Stomach smooth muscle (tissue), 2 donors: ENCODE data around the gene SCFD2.
"Not testable (repeated sequence)": the region's sequence is repeated elsewhere in the genome, so short reads cannot be mapped to it uniquely, and the experiment has no call there.

ENCODE experiments used
- H3K27ac ChIP-seq: one replicate; pipeline ENCODE4 v1.7.0; 2013; ENCODE audit warnings: mild to moderate bottlenecking, low read length, inconsistent platforms
- H3K27me3 ChIP-seq, 2 donors: one replicate each; pipeline ENCODE4 v1.7.0; 2013; ENCODE audit warnings: low read length in 2 of 2; ENCODE audit not compliant: insufficient read depth in 2 of 2, control insufficient read depth in 1 of 2
- H3K36me3 ChIP-seq, 2 donors: one replicate each; pipeline ENCODE4 v1.7.0; 2013; ENCODE audit warnings: low read length in 2 of 2; ENCODE audit not compliant: control insufficient read depth in 2 of 2, insufficient read depth in 2 of 2
- H3K4me1 ChIP-seq: one replicate; pipeline ENCODE4 v1.7.0; 2013; ENCODE audit warnings: low read length; ENCODE audit not compliant: control insufficient read depth, insufficient read depth
- H3K4me3 ChIP-seq, 2 donors: one replicate each; pipeline ENCODE4 v1.7.0; 2013; ENCODE audit warnings: low read length in 2 of 2
- H3K9ac ChIP-seq, 2 donors: one replicate each; pipeline ENCODE4 v1.7.0; 2013; ENCODE audit warnings: low read length in 2 of 2, mild to moderate bottlenecking in 1 of 2
- H3K9me3 ChIP-seq, 2 donors: one replicate each; pipeline ENCODE4 v1.7.0; 2013; ENCODE audit warnings: low read length in 2 of 2; ENCODE audit not compliant: control insufficient read depth in 2 of 2
- donor health status: healthy.
- donor health status: Pancreatic carcinoma.

Gene SCFD2

DNA sequence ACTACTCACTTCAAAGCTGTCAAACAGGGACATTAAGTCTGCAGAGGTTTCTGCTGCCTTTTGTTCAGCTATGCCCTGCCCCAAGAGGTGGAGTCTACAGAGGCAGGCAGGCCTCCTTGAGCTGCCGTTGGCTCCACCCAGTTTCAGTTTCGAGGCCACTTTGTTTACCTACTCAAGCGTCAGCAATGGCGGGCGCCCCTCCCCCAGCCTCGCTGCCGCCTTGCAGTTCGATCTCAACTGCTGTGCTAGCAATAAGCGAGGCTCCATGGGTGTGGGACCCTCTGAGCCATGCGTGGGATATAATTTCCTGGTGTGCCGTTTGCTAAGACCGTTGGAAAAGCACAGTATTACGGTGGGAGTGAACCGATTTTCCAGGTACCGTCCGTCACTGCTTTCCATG, 146.7 kb downstream of the SCFD2 start:
- H3K9me3 ChIP-seq, H3K9ac ChIP-seq, H3K27me3 ChIP-seq, H3K4me1 ChIP-seq, H3K36me3 ChIP-seq, H3K4me3 ChIP-seq, H3K27ac ChIP-seq: not testable (repeated sequence)

DNA sequence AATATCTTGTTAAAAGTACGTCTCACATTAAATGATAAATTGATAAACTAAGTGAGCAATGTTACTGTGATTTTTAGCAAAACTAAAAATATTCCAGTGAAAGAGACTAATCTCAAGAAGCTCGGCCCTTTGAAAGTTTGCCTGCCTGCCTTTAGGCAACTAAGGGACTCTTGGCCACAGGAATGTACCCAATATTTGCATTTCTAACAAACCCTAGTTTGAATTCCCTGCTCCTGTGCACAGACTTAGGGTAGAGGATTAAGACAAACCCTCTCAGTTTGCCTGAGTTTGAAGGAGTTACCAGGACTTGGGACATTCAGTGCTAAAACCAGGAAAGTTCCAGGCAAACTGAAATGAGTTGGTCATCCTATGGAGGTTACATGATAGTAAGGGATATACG, 157.1 kb downstream of the SCFD2 start:
- no peaks in the 10 kb centered on the region for H3K36me3 ChIP-seq
- no peak overlapping the region for H3K27ac ChIP-seq
- H3K4me3 ChIP-seq: no peak overlapping the region
- H3K4me1 ChIP-seq: no peaks in the 10 kb centered on the region
- no peak overlapping the region for H3K9ac ChIP-seq
- H3K27me3 ChIP-seq: no peaks in the 10 kb centered on the region
- H3K9me3 ChIP-seq: no peaks in the 10 kb centered on the region

- H3K27ac ChIP-seq: no peak overlapping the region
- H3K27me3 ChIP-seq: no peaks in the 10 kb centered on the region
- no peaks in the 10 kb centered on the region for H3K9me3 ChIP-seq
- no peaks in the 10 kb centered on the region for H3K4me1 ChIP-seq
- no peak overlapping the region for H3K9ac ChIP-seq
- H3K36me3 ChIP-seq: no peaks in the 10 kb centered on the region
- H3K4me3 ChIP-seq: no peak overlapping the region
Observed at GRCh38 chr4:53205970-53206369, 159.9 kb downstream of the SCFD2 start.

GRCh38 chr4:53199356-53199755, 166.5 kb downstream of the SCFD2 start:
- no peaks in the 10 kb centered on the region for H3K9me3 ChIP-seq
- no peak overlapping the region for H3K9ac ChIP-seq
- no peaks in the 10 kb centered on the region for H3K27me3 ChIP-seq
- no peak overlapping the region for H3K27ac ChIP-seq
- H3K36me3 ChIP-seq: no peaks in the 10 kb centered on the region
- no peaks in the 10 kb centered on the region for H3K4me1 ChIP-seq
- H3K4me3 ChIP-seq: no peak overlapping the region

- H3K9me3 ChIP-seq: no peaks in the 10 kb centered on the region
Observed at GRCh38 chr4:53197772-53198142, 168.1 kb downstream of the SCFD2 start.

DNA sequence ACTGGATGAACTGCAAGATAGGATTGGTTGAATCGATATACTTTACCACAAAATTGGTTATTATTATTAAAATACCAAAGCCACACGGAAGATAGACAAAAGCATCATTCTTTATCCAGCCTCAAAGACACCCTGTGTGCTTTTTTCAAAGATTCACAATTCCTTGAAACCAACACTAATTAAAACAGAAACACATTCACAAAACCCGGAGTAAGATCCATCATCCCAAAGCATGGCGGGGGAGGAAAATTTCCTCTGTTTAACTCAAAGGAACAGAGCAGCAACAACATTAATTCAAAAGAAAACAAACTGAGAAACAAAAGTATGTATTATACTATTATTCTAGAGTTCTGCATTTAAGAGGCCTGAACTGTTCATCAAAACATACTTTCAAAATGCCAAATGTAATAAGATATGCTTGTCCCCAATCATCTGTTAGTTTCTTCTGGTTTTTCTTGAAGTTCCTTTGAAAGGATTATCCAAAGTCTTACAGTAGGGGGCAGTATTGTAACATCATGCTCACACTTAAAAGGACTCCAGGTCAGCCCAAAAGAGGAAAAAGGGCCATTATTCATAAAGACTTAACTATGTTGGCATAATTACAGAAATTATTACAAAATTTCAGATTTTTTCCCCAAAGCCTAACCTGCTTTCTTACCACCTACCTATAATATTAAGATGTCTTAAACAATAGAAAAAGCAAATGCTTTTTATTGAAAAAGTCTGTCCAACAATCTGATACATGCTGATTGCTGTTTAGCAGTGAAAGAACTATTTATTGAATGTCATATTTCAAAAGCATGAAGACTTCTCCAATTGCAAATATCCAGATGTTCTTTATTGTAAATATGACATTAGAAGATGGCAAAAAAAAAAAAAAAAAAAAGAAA, 168.7 kb downstream of the SCFD2 start:
- H3K27me3 ChIP-seq: no peaks in the 10 kb centered on the region
- no peaks in the 10 kb centered on the region for H3K36me3 ChIP-seq
- H3K4me3 ChIP-seq: no peak overlapping the region
- no peaks in the 10 kb centered on the region for H3K4me1 ChIP-seq
- H3K9me3 ChIP-seq: no peaks in the 10 kb centered on the region
- H3K9ac ChIP-seq: no peak overlapping the region
- no peak overlapping the region for H3K27ac ChIP-seq

More at GRCh38 chr4:53197772-53198142, 168.1 kb downstream of the SCFD2 start:
- H3K9ac ChIP-seq: no peak overlapping the region
- H3K4me3 ChIP-seq: no peak overlapping the region
- no peaks in the 10 kb centered on the region for H3K36me3 ChIP-seq
- no peak overlapping the region for H3K27ac ChIP-seq
- no peaks in the 10 kb centered on the region for H3K4me1 ChIP-seq
- no peaks in the 10 kb centered on the region for H3K27me3 ChIP-seq

DNA sequence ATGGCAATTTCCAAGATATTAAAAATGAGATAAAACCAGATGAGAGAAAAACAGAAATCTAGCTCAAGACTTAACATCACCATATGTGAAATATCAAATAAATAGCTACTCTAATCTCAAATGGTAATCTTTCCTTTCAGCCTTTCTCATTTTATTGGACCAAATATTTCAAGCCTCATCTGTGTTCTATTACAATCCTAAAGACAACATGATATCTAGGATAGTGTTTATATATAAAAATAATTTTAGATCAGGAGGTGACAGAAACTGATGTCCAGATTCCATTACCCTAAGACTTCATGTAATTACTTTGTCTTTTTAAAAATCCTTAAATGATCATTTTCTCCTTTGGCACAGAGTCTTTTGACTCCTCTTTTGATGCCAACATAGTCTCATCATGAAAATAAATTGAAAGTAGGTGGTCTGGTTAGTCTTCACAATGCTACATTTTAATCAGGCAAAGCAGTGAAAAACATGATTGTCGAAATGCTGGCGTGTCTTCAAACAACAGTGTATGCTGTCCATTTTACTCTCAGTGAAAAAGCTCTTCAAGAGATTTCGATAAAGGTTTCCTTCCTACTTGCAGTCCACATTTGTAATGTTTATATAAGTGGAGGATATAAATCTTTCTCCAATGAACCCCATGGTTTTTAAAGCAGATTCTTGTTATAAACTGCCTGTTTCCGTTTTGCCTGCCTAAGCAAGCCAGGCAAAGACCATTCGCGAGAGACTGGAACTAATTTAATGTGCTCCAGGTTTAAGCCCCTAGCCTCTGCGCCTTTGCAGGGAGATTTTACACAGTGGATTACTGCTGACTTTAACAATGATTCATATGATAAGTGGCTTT, 169.8 kb downstream of the SCFD2 start:
- Histone ChIP-seq H3K9ac (no peak overlapping the region), H3K36me3 (no peaks in the 10 kb centered on the region), H3K4me3 (no peak overlapping the region), H3K27ac (no peak overlapping the region), H3K9me3 (no peaks in the 10 kb centered on the region), H3K27me3 (no peaks in the 10 kb centered on the region), H3K4me1 (no peaks in the 10 kb centered on the region)

- no peaks in the 10 kb centered on the region for H3K27me3 ChIP-seq
- no peaks in the 10 kb centered on the region for H3K36me3 ChIP-seq
- no peaks in the 10 kb centered on the region for H3K4me1 ChIP-seq
- no peak overlapping the region for H3K9ac ChIP-seq
- H3K4me3 ChIP-seq: no peak overlapping the region
- H3K9me3 ChIP-seq: no peaks in the 10 kb centered on the region
- no peak overlapping the region for H3K27ac ChIP-seq
Observed at GRCh38 chr4:53194727-53195126, 171.1 kb downstream of the SCFD2 start.

- Histone ChIP-seq H3K4me3 (no peak overlapping the region), H3K9me3 (no peaks in the 10 kb centered on the region), H3K4me1 (no peaks in the 10 kb centered on the region), H3K27ac (no peak overlapping the region), H3K36me3 (no peaks in the 10 kb centered on the region), H3K9ac (no peak overlapping the region), H3K27me3 (no peaks in the 10 kb centered on the region)
Observed at GRCh38 chr4:53193111-53193510, 172.8 kb downstream of the SCFD2 start.

- Histone ChIP-seq H3K9ac (no peak overlapping the region), H3K4me3 (no peak overlapping the region), H3K27me3 (no peaks in the 10 kb centered on the region), H3K36me3 (no peaks in the 10 kb centered on the region), H3K27ac (no peak overlapping the region), H3K9me3 (no peaks in the 10 kb centered on the region), H3K4me1 (no peaks in the 10 kb centered on the region)
Observed at GRCh38 chr4:53192496-53192895, 173.4 kb downstream of the SCFD2 start.

GRCh38 chr4:53191997-53192396, 173.9 kb downstream of the SCFD2 start:
- H3K4me1 ChIP-seq: no peaks in the 10 kb centered on the region
- no peaks in the 10 kb centered on the region for H3K9me3 ChIP-seq
- H3K9ac ChIP-seq: no peak overlapping the region
- no peak overlapping the region for H3K27ac ChIP-seq
- H3K36me3 ChIP-seq: no peaks in the 10 kb centered on the region
- no peak overlapping the region for H3K4me3 ChIP-seq
- no peaks in the 10 kb centered on the region for H3K27me3 ChIP-seq
